H1 (cell line): ENCODE data around the gene IQCN. TPM values are rescaled to one million over a fixed set of nuclear protein-coding genes. Genes with fewer than 3 reads are reported as not detected.

Source experiments
- EZH2 ChIP-seq: fragments of 200-600 bp; sonication (generic); IDR thresholded peaks from 2 replicates; pipeline ENCODE4 v1.7.1; 2012; ENCODE audit warnings: low read depth, mild to moderate bottlenecking, moderate library complexity, low read length, inconsistent platforms; ENCODE audit not compliant: severe bottlenecking
- JUND ChIP-seq: IDR thresholded peaks from 2 replicates; pipeline ENCODE4 v1.6.1; 2011; ENCODE audit warnings: mild to moderate bottlenecking, improper control_type of control experiment, low read length
- KDM1A ChIP-seq: fragments of 200-600, 300-600 bp; sonication (generic); IDR thresholded peaks from 2 replicates; pipeline ENCODE4 v1.7.1; 2016; ENCODE audit warnings: mild to moderate bottlenecking, low read length, borderline replicate concordance
- PHF8 ChIP-seq: fragments of 200-600 bp; sonication (generic); conservative IDR thresholded peaks from 2 replicates; pipeline ENCODE4 v1.7.1; 2012; ENCODE audit warnings: low read depth, mild to moderate bottlenecking, inconsistent platforms, low read length, moderate library complexity
- RBBP5 ChIP-seq: IDR thresholded peaks from 2 replicates; pipeline ENCODE4 v1.7.1; 2012; ENCODE audit warnings: low read depth, mild to moderate bottlenecking, inconsistent platforms, low read length, moderate library complexity, borderline replicate concordance
- SAP30 ChIP-seq: fragments of 300-600 bp; sonication (generic); IDR thresholded peaks from 2 replicates; pipeline ENCODE4 v1.7.1; 2012; ENCODE audit warnings: low read length, moderate library complexity, mild to moderate bottlenecking, inconsistent platforms; ENCODE audit not compliant: insufficient read depth, insufficient replicate concordance
- SP4 ChIP-seq: IDR thresholded peaks from 2 replicates; pipeline ENCODE4 v1.6.1; 2012; ENCODE audit warnings: low read length, inconsistent platforms
- TCF12 ChIP-seq: IDR thresholded peaks from 2 replicates; pipeline ENCODE4 v1.6.1; 2011; ENCODE audit warnings: low read depth, mild to moderate bottlenecking, low read length
- YY1 ChIP-seq: IDR thresholded peaks from 2 replicates; pipeline ENCODE4 v1.6.1; 2011; ENCODE audit warnings: low read depth, mild to moderate bottlenecking, low read length
- polyA plus RNA-seq, 7 experiments: library from polyadenylated mRNA; depleted of rRNA in 3 of 7; stranded (reverse) in 5 of 7; unstranded in 2 of 7; fragments of >200 nt in 5 of 7; fragments of 200-250 nt in 2 of 7; gene quantifications; 1 replicate in 5 of 7; 2 replicates in 1 of 7; 4 replicates in 1 of 7; pipeline versions ENCODE4 v1.2.1 to v1.2.3, GENCODE V29; 2011 to 2013; ENCODE audit warnings: missing spikeins in 2 of 7, mixed read lengths in 2 of 7
- total RNA-seq: library from RNA; stranded (reverse); fragmentation: NEBNext Ultra II Directional; extraction: Animal tissue kit (Norgen Biotek cat#: 25700); gene quantifications from 2 replicates; pipeline ENCODE4 v1.2.1, GENCODE V29; 2021
- TF ChIP-seq, protein P1 (sequence below): IDR thresholded peaks from 2 replicates; pipeline ENCODE4 v1.6.1; 2011; ENCODE audit warnings: low read depth, mild to moderate bottlenecking, low read length; ENCODE audit not compliant: insufficient read depth
- TF ChIP-seq, protein P2 (sequence below): fragments of 300-600 bp; sonication (generic); IDR thresholded peaks from 2 replicates; pipeline ENCODE4 v1.7.1; 2012; ENCODE audit warnings: low read length, moderate library complexity, mild to moderate bottlenecking, inconsistent platforms; ENCODE audit not compliant: insufficient replicate concordance

IQCN gene
- total and polyA plus RNA-seq, 2 of the 8 experiments (the other 6 are each of a cell fraction or from before 2014, with no cell fraction given) = 0.36 to 1.0 TPM

DNA sequence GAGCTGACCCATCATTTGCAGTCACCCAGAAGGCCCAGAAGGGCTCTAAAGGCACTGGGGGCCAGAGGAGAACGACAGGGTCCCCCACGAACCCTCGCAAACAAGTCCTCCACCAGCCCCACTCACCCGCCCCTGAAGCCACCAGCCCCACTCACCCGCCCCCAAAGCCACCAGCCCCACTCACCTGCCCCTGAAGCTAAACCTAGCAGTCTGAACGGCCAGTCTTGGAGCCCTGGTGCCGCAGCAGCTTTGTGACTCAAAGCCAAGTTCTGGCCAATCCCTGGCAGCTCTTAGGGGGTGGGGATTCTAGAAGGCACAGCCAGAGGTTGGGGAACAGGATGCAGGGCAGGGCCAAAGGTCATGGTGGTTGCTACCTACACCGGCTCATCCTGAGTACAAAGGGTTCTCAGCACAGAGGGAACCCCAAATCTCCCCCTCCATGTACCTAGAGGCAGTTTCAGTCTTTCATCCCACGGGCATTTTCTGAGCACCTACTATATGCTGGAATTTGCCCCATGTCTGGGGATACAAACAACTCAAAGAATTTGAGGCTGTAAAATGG, at the start of gene IQCN (continued):
- TF ChIP-seq RBBP5 (no peak), EZH2 (no peak), JUND (no peak), KDM1A (no peak), YY1 (no peak), SP4 (no peak), SAP30 (no peak), PHF8 (no peak), TCF12 (no peak)
- TF ChIP-seq, protein P1, sequence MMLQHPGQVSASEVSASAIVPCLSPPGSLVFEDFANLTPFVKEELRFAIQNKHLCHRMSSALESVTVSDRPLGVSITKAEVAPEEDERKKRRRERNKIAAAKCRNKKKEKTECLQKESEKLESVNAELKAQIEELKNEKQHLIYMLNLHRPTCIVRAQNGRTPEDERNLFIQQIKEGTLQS = no peak
- TF ChIP-seq, protein P2, sequence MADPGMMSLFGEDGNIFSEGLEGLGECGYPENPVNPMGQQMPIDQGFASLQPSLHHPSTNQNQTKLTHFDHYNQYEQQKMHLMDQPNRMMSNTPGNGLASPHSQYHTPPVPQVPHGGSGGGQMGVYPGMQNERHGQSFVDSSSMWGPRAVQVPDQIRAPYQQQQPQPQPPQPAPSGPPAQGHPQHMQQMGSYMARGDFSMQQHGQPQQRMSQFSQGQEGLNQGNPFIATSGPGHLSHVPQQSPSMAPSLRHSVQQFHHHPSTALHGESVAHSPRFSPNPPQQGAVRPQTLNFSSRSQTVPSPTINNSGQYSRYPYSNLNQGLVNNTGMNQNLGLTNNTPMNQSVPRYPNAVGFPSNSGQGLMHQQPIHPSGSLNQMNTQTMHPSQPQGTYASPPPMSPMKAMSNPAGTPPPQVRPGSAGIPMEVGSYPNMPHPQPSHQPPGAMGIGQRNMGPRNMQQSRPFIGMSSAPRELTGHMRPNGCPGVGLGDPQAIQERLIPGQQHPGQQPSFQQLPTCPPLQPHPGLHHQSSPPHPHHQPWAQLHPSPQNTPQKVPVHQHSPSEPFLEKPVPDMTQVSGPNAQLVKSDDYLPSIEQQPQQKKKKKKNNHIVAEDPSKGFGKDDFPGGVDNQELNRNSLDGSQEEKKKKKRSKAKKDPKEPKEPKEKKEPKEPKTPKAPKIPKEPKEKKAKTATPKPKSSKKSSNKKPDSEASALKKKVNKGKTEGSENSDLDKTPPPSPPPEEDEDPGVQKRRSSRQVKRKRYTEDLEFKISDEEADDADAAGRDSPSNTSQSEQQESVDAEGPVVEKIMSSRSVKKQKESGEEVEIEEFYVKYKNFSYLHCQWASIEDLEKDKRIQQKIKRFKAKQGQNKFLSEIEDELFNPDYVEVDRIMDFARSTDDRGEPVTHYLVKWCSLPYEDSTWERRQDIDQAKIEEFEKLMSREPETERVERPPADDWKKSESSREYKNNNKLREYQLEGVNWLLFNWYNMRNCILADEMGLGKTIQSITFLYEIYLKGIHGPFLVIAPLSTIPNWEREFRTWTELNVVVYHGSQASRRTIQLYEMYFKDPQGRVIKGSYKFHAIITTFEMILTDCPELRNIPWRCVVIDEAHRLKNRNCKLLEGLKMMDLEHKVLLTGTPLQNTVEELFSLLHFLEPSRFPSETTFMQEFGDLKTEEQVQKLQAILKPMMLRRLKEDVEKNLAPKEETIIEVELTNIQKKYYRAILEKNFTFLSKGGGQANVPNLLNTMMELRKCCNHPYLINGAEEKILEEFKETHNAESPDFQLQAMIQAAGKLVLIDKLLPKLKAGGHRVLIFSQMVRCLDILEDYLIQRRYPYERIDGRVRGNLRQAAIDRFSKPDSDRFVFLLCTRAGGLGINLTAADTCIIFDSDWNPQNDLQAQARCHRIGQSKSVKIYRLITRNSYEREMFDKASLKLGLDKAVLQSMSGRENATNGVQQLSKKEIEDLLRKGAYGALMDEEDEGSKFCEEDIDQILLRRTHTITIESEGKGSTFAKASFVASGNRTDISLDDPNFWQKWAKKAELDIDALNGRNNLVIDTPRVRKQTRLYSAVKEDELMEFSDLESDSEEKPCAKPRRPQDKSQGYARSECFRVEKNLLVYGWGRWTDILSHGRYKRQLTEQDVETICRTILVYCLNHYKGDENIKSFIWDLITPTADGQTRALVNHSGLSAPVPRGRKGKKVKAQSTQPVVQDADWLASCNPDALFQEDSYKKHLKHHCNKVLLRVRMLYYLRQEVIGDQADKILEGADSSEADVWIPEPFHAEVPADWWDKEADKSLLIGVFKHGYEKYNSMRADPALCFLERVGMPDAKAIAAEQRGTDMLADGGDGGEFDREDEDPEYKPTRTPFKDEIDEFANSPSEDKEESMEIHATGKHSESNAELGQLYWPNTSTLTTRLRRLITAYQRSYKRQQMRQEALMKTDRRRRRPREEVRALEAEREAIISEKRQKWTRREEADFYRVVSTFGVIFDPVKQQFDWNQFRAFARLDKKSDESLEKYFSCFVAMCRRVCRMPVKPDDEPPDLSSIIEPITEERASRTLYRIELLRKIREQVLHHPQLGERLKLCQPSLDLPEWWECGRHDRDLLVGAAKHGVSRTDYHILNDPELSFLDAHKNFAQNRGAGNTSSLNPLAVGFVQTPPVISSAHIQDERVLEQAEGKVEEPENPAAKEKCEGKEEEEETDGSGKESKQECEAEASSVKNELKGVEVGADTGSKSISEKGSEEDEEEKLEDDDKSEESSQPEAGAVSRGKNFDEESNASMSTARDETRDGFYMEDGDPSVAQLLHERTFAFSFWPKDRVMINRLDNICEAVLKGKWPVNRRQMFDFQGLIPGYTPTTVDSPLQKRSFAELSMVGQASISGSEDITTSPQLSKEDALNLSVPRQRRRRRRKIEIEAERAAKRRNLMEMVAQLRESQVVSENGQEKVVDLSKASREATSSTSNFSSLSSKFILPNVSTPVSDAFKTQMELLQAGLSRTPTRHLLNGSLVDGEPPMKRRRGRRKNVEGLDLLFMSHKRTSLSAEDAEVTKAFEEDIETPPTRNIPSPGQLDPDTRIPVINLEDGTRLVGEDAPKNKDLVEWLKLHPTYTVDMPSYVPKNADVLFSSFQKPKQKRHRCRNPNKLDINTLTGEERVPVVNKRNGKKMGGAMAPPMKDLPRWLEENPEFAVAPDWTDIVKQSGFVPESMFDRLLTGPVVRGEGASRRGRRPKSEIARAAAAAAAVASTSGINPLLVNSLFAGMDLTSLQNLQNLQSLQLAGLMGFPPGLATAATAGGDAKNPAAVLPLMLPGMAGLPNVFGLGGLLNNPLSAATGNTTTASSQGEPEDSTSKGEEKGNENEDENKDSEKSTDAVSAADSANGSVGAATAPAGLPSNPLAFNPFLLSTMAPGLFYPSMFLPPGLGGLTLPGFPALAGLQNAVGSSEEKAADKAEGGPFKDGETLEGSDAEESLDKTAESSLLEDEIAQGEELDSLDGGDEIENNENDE = no peak
